GM23338 (cell line): Measurements from ENCODE around the gene EDNRB. TPM values are rescaled to one million over a fixed set of nuclear protein-coding genes. Genes with fewer than 3 reads are reported as not detected.

Source experiments
- ATAC-seq: fragments of 200-7000 bp; cut with Tn5 transposase; 3 replicates; pipeline ENCODE4 v1.9.1; 2020
- DNase-seq: peaks from one replicate; pipeline ENCODE4 v3.0.0-alpha.2; 2015; ENCODE audit warnings: low spot score
- H2AFZ ChIP-seq: fragments of 200-600 bp; sonication (generic); 2 replicates; pipeline ENCODE4 v1.8.0; 2016; ENCODE audit warnings: antibody characterized with exemption, mild to moderate bottlenecking, moderate library complexity
- H3F3A ChIP-seq: fragments of 200-600 bp; sonication (generic); replicated peaks from 2 replicates; pipeline ENCODE4 v1.8.0; 2017; ENCODE audit warnings: antibody characterized with exemption, mixed run types, low read depth
- H3K27ac ChIP-seq: fragments of 200-600 bp; sonication (generic); 2 replicates; pipeline ENCODE4 v1.6.1; 2016; ENCODE audit warnings: low read depth
- H3K27me3 ChIP-seq: fragments of 200-600 bp; sonication (generic); 2 replicates; pipeline ENCODE4 v1.8.0; 2016; ENCODE audit warnings: mild to moderate bottlenecking, mixed run types, moderate library complexity; ENCODE audit not compliant: insufficient read depth
- H3K36me3 ChIP-seq: fragments of 200-600 bp; sonication (generic); 2 replicates; pipeline ENCODE4 v1.8.0; 2016; ENCODE audit warnings: mild to moderate bottlenecking; ENCODE audit not compliant: insufficient read depth
- H3K4me1 ChIP-seq: fragments of 200-600 bp; sonication (generic); 2 replicates; pipeline ENCODE4 v1.8.0; 2016; ENCODE audit warnings: mild to moderate bottlenecking, moderate library complexity; ENCODE audit not compliant: insufficient read depth
- H3K4me2 ChIP-seq: fragments of 200-600 bp; sonication (generic); 2 replicates; pipeline ENCODE4 v1.7.1; 2017; ENCODE audit warnings: mixed run types
- H3K4me3 ChIP-seq: fragments of 200-600 bp; sonication (generic); 2 replicates; pipeline ENCODE4 v1.6.1; 2016; ENCODE audit warnings: mixed run types
- H3K79me2 ChIP-seq: fragments of 200-600 bp; sonication (generic); replicated peaks from 2 replicates; pipeline ENCODE4 v1.8.0; 2017; ENCODE audit warnings: mild to moderate bottlenecking; ENCODE audit not compliant: insufficient read depth
- H3K9me2 ChIP-seq: fragments of 200-600 bp; sonication (generic); 2 replicates; pipeline ENCODE4 v1.8.0; 2017; ENCODE audit not compliant: insufficient read depth
- H4K20me1 ChIP-seq: fragments of 200-600 bp; sonication (generic); replicated peaks from 2 replicates; pipeline ENCODE4 v1.8.0; 2017; ENCODE audit warnings: mild to moderate bottlenecking; ENCODE audit not compliant: insufficient read depth
- H3K27ac Mint-ChIP-seq: 2 replicates; pipeline ENCODE4 v1.8.0; 2020; ENCODE audit warnings: inconsistent platforms, mild to moderate bottlenecking, moderate library complexity, mixed read lengths
- H3K27me3 Mint-ChIP-seq: 3 replicates; pipeline ENCODE4 v1.8.0; 2022; ENCODE audit warnings: low read depth, mild to moderate bottlenecking, moderate library complexity, mixed read lengths, inconsistent platforms; ENCODE audit not compliant: insufficient read depth, poor library complexity
- H3K36me3 Mint-ChIP-seq: 3 replicates; pipeline ENCODE4 v1.8.0; 2021; ENCODE audit warnings: low read depth, mild to moderate bottlenecking, inconsistent platforms, moderate library complexity, mixed read lengths
- H3K4me1 Mint-ChIP-seq: 3 replicates; pipeline ENCODE4 v1.8.0; 2020; ENCODE audit warnings: mild to moderate bottlenecking, inconsistent platforms, mixed read lengths
- H3K4me3 Mint-ChIP-seq: 3 replicates; pipeline ENCODE4 v1.8.0; 2021; ENCODE audit warnings: moderate library complexity, mild to moderate bottlenecking, inconsistent platforms, mixed read lengths
- H3K9me3 Mint-ChIP-seq: 3 replicates; pipeline ENCODE4 v1.8.0; 2020; ENCODE audit warnings: moderate library complexity, mild to moderate bottlenecking, inconsistent platforms, mixed read lengths
- CREB1 ChIP-seq: fragments of 250-450 bp; sonication (Bioruptor Pico); IDR thresholded peaks from 2 replicates; pipeline ENCODE4 v1.5.0; 2020; ENCODE audit warnings: low read depth, mild to moderate bottlenecking, moderate library complexity
- CTCF ChIP-seq, 2 experiments: fragments of 200-600 bp in 1 of 2; sonication (generic) in 1 of 2; conservative IDR thresholded peaks; 2 replicates each; pipeline versions ENCODE4 v1.5.1 to v1.6.1; 2016 to 2017; ENCODE audit warnings: antibody characterized with exemption in 2 of 2, low read depth in 2 of 2, mild to moderate bottlenecking in 2 of 2, moderate library complexity in 1 of 2
- ETS1 ChIP-seq: IDR thresholded peaks from 2 replicates; pipeline ENCODE4 v1.6.1; 2016; ENCODE audit warnings: antibody characterized with exemption
- EZH2phosphoT487 ChIP-seq: fragments of 200-600 bp; sonication (generic); IDR thresholded peaks from one replicate; pipeline ENCODE4 v1.8.1; 2018; ENCODE audit warnings: antibody characterized with exemption; ENCODE audit not compliant: unreplicated experiment
- JUNB ChIP-seq: IDR thresholded peaks from one replicate; pipeline ENCODE4 v1.6.1; 2016; ENCODE audit warnings: antibody characterized with exemption; ENCODE audit not compliant: unreplicated experiment
- POLR2AphosphoS5 ChIP-seq: IDR thresholded peaks from 2 replicates; pipeline ENCODE4 v1.6.1; 2016; ENCODE audit warnings: antibody characterized with exemption, low read depth
- REST ChIP-seq: IDR thresholded peaks from one replicate; pipeline ENCODE4 v1.6.1; 2018; ENCODE audit warnings: antibody characterized with exemption; ENCODE audit not compliant: unreplicated experiment
- STAT1 ChIP-seq: IDR thresholded peaks from one replicate; pipeline ENCODE4 v1.6.1; 2016; ENCODE audit warnings: antibody characterized with exemption; ENCODE audit not compliant: unreplicated experiment
- ZNF331 ChIP-seq: fragments of 250-450 bp; sonication (Bioruptor Pico); IDR thresholded peaks from 2 replicates; pipeline ENCODE4 v1.5.0; 2020; ENCODE audit warnings: low read depth, mild to moderate bottlenecking, moderate library complexity
- ZNF462 ChIP-seq: fragments of 250-450 bp; sonication (Bioruptor Pico); IDR thresholded peaks from 2 replicates; pipeline ENCODE4 v1.5.0; 2020; ENCODE audit warnings: mild to moderate bottlenecking, moderate library complexity
- polyA plus RNA-seq: library from polyadenylated mRNA; unstranded; fragments of >200 nt; fragmentation: Nextera tagmentation; extraction: Ambion mirVana; gene quantifications from 2 replicates; pipeline ENCODE4 v1.2.1, GENCODE V29; 2016
- total RNA-seq: library from RNA; depleted of rRNA; stranded (reverse); fragments of >200 nt; shearing (Covaris generic); gene quantifications from 2 replicates; pipeline ENCODE4 v1.2.3, GENCODE V29; 2014

The EDNRB gene
- total and polyA plus RNA-seq, 2 experiments from 2014 or later = 27.9 to 28.9 TPM

- Histone ChIP-seq H3K4me2 (no peak overlapping the region), H4K20me1 (no peaks in the 10 kb centered on the region), H3K4me3 (no peak overlapping the region), H3K4me1 (peaks cover 28% of the 10 kb centered on the region), H3K9me2 (no peaks in the 10 kb centered on the region; the same call in 1 of the 2 replicates), H3K79me2 (no peaks in the 10 kb centered on the region), H3K27ac (no peak overlapping the region), H3F3A (no peaks in the 10 kb centered on the region), H3K36me3 (no peaks in the 10 kb centered on the region), H2AFZ (no peak overlapping the region), H3K27me3 (no peaks in the 10 kb centered on the region)
- DNase-seq = no peak
- TF ChIP-seq REST (no peak), CREB1 (CRISPR knock-in tag) (no peak), EZH2phosphoT487 (no peak), ZNF331 (CRISPR knock-in tag) (no peak), STAT1 (no peak), POLR2AphosphoS5 (no peak), CTCF (conservative IDR thresholded peaks at IDR 0.05; ENCODE audit: low read depth in 2 of 2) (no peak), ETS1 (no peak), JUNB (no peak), ZNF462 (CRISPR knock-in tag) (no peak)
- H3K9me3 Mint-ChIP-seq = peaks cover 11% of the 10 kb centered on the region; the same call in 2 of the 3 replicates
- H3K4me3 Mint-ChIP-seq = no peak overlapping the region
- no peak for ATAC-seq
- peaks cover 13% of the 10 kb centered on the region for H3K4me1 Mint-ChIP-seq
- peaks cover 11% of the 10 kb centered on the region; the same call in 2 of the 3 replicates for H3K36me3 Mint-ChIP-seq
- no peak overlapping the region for H3K27ac Mint-ChIP-seq
- H3K27me3 Mint-ChIP-seq = peaks cover 4% of the 10 kb centered on the region
Measured at GRCh38 chr13:77930430-77930829, 11.8 kb upstream of the EDNRB start.
